Measurements from ENCODE around the gene ST8SIA2. TPM values are rescaled to one million over a fixed set of nuclear protein-coding genes. Genes with fewer than 3 reads are reported as not detected.
A peak's percentile ranks its signal among the peaks of the same experiment; 100 is the strongest.
"Not testable (repeated sequence)": the region's sequence is repeated elsewhere in the genome, so short reads cannot be mapped to it uniquely, and the experiment has no call there.

ST8SIA2 gene
- total RNA-seq, 1 experiment from 2014 or later, result 2.9 TPM

DNA sequence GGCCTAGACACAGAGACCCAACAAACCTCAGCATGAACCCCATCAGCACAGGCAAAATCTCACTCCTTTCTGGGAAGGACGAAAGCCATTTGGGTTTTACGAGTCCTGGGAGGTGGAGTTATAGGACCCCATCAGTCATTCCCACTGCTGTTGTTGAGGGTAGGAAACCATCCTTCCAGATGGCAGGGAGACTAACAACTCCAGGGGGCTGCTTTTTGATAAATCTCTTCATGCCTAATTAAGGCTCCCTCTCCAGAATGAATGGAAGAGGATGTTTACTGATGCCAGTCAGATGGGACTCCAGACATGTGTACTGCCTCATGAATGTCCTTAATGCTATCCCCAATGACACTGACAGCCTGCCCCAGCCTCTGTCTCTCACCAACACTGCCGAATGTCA is 75.3 kb downstream of the ST8SIA2 start:
- no peak overlapping the region for H3K4me3 Mint-ChIP-seq
- H3K36me3 Mint-ChIP-seq, result no peaks in the 10 kb centered on the region
- CTCF ChIA-PET, result no interaction called here
- H3K4me1 Mint-ChIP-seq, result peaks cover 7% of the 10 kb centered on the region
- POLR2A ChIA-PET, result no interaction called here
- no peak for DNase-seq (ENCODE audit: low spot score)
- H3K27ac Mint-ChIP-seq, result no peak overlapping the region
- H3K9me3 Mint-ChIP-seq, result no peaks in the 10 kb centered on the region
- ATAC-seq, result no peak
- H3K27me3 Mint-ChIP-seq (ENCODE audit: low read depth), result no peaks in the 10 kb centered on the region; the same call in 1 of the 2 replicates
- TF ChIP-seq, protein P1, sequence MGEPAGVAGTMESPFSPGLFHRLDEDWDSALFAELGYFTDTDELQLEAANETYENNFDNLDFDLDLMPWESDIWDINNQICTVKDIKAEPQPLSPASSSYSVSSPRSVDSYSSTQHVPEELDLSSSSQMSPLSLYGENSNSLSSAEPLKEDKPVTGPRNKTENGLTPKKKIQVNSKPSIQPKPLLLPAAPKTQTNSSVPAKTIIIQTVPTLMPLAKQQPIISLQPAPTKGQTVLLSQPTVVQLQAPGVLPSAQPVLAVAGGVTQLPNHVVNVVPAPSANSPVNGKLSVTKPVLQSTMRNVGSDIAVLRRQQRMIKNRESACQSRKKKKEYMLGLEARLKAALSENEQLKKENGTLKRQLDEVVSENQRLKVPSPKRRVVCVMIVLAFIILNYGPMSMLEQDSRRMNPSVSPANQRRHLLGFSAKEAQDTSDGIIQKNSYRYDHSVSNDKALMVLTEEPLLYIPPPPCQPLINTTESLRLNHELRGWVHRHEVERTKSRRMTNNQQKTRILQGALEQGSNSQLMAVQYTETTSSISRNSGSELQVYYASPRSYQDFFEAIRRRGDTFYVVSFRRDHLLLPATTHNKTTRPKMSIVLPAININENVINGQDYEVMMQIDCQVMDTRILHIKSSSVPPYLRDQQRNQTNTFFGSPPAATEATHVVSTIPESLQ (CRISPR knock-in tag; IDR thresholded peaks at IDR 0.05), result no peak
- TF ChIP-seq, protein P2, sequence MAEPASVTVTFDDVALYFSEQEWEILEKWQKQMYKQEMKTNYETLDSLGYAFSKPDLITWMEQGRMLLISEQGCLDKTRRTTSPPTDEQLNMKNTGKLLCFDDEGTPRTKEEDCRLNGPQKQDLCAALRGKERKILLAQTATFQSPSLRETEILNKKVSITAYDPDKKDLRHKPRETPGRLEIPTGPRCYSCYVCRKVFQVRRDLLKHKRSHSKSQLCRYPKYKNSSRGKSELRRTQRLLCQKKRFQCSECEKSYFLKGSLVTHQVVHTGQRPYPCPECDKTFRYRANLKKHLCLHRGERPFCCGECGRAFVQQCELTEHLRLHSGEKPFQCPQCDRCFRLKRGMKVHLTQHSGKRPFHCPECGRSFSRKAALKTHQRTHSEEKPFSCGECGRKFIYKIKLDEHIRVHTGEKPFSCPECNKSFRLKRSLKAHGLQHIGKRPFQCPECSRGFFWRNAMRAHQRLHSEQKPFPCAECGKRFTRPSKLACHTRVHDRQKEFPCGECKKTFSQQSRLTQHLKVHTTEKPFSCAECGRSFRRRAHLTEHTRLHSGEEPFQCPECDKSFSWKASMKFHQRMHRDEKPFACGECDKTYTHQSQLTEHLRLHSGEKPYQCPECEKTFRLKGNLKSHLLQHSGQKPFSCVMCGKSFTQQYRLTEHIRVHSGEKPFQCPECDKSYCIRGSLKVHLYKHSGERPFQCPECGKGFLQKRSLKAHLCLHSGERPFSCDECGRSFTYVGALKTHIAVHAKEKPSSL (CRISPR knock-in tag; conservative IDR thresholded peaks at IDR 0.05), result no peak

DNA sequence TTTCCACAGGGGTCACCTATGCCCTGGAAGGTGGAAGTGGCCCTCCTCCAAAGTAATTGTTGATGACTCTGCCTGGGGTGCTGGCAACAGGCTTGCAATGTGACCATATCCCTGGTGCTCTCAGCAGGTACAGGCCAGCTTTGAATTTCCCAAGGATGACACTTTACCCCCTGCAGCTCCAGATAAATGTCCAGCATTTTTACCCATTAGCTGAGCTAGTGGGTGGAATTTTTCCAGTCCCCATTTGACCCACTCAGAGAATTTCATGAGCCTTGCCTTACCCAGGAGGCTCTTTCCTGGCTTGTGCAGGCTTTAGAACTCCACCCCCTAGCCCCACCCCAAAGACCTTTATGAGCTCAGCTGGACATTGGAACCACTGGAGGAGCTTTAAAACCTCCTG is 77.6 kb downstream of the ST8SIA2 start:
- H3K36me3 Mint-ChIP-seq, result no peaks in the 10 kb centered on the region
- TF ChIP-seq FOXJ3 (CRISPR knock-in tag; IDR thresholded peaks at IDR 0.05; ENCODE audit: borderline replicate concordance), result no peak
- TF ChIP-seq SP1 (CRISPR knock-in tag; conservative IDR thresholded peaks at IDR 0.05), result no peak
- TF ChIP-seq NFATC4 (CRISPR knock-in tag; IDR thresholded peaks at IDR 0.05), result no peak
- TF ChIP-seq HMGA2 (CRISPR knock-in tag; IDR thresholded peaks at IDR 0.05), result no peak
- ChIA-PET CTCF (no interaction called here), POLR2A (no interaction called here)
- no peaks in the 10 kb centered on the region; the same call in 1 of the 2 replicates for H3K27me3 Mint-ChIP-seq (ENCODE audit: low read depth)
- no peak overlapping the region for H3K4me3 Mint-ChIP-seq
- DNase-seq (ENCODE audit: low spot score), result no peak
- H3K27ac Mint-ChIP-seq, result no peak overlapping the region
- H3K9me3 Mint-ChIP-seq, result no peaks in the 10 kb centered on the region
- no peak for ATAC-seq
- H3K4me1 Mint-ChIP-seq, result peaks cover 7% of the 10 kb centered on the region

DNA sequence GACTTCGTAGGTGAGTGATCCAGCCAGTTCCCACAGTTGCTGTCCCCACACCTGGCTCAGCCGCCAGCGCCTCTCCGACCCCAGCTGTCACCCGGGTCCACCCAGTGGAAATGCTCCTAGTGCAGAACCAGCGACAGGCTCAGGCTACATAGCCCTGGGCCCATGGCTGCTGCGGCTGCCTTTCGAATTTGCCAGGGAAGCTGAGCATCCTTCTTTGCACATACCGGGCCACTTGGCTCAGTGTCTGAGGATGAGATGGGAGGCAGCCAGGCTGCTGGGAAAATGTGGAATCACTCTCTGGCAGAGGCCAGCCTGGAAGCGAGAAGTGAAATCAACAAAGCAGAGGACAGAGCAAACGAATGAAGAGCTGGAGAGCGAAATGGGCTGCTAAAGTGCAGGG is 80.1 kb downstream of the ST8SIA2 start:
- no peak for ATAC-seq
- TF ChIP-seq, protein P3, sequence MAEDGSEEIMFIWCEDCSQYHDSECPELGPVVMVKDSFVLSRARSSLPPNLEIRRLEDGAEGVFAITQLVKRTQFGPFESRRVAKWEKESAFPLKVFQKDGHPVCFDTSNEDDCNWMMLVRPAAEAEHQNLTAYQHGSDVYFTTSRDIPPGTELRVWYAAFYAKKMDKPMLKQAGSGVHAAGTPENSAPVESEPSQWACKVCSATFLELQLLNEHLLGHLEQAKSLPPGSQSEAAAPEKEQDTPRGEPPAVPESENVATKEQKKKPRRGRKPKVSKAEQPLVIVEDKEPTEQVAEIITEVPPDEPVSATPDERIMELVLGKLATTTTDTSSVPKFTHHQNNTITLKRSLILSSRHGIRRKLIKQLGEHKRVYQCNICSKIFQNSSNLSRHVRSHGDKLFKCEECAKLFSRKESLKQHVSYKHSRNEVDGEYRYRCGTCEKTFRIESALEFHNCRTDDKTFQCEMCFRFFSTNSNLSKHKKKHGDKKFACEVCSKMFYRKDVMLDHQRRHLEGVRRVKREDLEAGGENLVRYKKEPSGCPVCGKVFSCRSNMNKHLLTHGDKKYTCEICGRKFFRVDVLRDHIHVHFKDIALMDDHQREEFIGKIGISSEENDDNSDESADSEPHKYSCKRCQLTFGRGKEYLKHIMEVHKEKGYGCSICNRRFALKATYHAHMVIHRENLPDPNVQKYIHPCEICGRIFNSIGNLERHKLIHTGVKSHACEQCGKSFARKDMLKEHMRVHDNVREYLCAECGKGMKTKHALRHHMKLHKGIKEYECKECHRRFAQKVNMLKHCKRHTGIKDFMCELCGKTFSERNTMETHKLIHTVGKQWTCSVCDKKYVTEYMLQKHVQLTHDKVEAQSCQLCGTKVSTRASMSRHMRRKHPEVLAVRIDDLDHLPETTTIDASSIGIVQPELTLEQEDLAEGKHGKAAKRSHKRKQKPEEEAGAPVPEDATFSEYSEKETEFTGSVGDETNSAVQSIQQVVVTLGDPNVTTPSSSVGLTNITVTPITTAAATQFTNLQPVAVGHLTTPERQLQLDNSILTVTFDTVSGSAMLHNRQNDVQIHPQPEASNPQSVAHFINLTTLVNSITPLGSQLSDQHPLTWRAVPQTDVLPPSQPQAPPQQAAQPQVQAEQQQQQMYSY (CRISPR knock-in tag; IDR thresholded peaks at IDR 0.05), result peak; percentile 56; the same call in 1 of the 2 replicates
- no peak for TF ChIP-seq ELF4 (CRISPR knock-in tag; IDR thresholded peaks at IDR 0.05; ENCODE audit: low read depth)
- Mint-ChIP-seq H3K27me3 (ENCODE audit: low read depth) (no peaks in the 10 kb centered on the region; the same call in 1 of the 2 replicates), H3K4me1 (peaks cover 15% of the 10 kb centered on the region), H3K27ac (no peak overlapping the region), H3K36me3 (no peaks in the 10 kb centered on the region), H3K4me3 (no peak overlapping the region), H3K9me3 (peaks cover 8% of the 10 kb centered on the region; the same call in 1 of the 2 replicates)
- POLR2A ChIA-PET, result no interaction called here
- CTCF ChIA-PET, result interaction anchor here (1.4 kb wide), 1 partner anchor 82 kb away, joined by 4 read pairs; no protein-coding TSS in a partner anchor
- no peak for DNase-seq (ENCODE audit: low spot score)

DNA sequence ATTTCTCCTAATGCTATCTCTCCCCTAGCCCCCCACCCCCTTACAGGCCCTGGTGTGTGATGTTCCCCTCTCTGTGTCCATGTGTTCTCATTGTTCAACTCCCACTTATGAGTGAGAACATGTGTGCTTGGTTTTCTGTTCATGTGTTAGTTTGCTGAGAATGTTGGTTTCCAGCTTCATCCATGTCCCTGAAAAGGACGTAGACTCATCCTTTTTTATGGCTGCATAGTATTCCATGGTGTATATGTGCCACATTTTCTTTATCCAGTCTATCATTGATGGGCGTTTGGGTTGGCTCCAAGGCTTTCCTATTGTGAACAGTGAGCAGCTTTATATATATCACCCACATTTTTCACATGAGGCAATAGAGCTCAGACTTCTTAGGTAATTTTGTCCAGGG is 86.0 kb downstream of the ST8SIA2 start:
- CTCF ChIA-PET; H3K27me3 Mint-ChIP-seq (ENCODE audit: low read depth); H3K36me3 Mint-ChIP-seq; H3K4me3 Mint-ChIP-seq; POLR2A ChIA-PET; H3K27ac Mint-ChIP-seq; ATAC-seq; DNase-seq (ENCODE audit: low spot score): not testable (repeated sequence)
- Mint-ChIP-seq H3K9me3 (peaks cover 16% of the 10 kb centered on the region), H3K4me1 (peaks cover 16% of the 10 kb centered on the region)

DNA sequence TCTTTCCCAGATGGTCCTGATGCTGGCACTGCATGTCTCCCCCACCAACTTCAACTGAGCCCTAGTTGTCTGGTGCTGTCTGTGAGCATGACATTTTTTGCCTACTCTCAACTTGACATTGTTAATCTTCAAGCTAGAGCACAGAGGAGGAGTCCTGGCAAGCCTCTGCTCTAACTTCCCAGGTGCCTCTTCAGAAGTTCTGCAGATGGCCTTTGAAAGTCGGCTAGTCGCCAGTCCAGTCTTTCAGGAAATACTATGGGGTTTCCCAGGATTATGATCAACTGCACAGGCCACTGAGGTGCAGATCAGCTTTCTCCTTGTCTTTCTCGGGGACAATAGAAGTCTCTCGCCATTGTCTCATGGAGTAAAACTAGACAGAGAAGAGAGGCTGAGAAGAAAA is 86.7 kb downstream of the ST8SIA2 start:
- DNase-seq (ENCODE audit: low spot score), result no peak

More for the DNA sequence above, 86.7 kb downstream of the ST8SIA2 start:
- H3K27me3 Mint-ChIP-seq (ENCODE audit: low read depth), result no peaks in the 10 kb centered on the region; the same call in 1 of the 2 replicates
- POLR2A ChIA-PET, result no interaction called here
- no peaks in the 10 kb centered on the region for H3K36me3 Mint-ChIP-seq
- H3K4me1 Mint-ChIP-seq, result peaks cover 16% of the 10 kb centered on the region
- CTCF ChIA-PET, result no interaction called here
- no peak overlapping the region for H3K4me3 Mint-ChIP-seq
- peaks cover 16% of the 10 kb centered on the region for H3K9me3 Mint-ChIP-seq
- no peak for TF ChIP-seq ZNF263 (CRISPR knock-in tag; IDR thresholded peaks at IDR 0.05; ENCODE audit: low read depth)
- TF ChIP-seq CREM (CRISPR knock-in tag; IDR thresholded peaks at IDR 0.05), result no peak
- TF ChIP-seq, protein P4, sequence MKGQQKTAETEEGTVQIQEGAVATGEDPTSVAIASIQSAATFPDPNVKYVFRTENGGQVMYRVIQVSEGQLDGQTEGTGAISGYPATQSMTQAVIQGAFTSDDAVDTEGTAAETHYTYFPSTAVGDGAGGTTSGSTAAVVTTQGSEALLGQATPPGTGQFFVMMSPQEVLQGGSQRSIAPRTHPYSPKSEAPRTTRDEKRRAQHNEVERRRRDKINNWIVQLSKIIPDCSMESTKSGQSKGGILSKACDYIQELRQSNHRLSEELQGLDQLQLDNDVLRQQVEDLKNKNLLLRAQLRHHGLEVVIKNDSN (CRISPR knock-in tag; IDR thresholded peaks at IDR 0.05), result no peak
- TF ChIP-seq NR2C2 (CRISPR knock-in tag; IDR thresholded peaks at IDR 0.05), result no peak
- ATAC-seq, result no peak
- H3K27ac Mint-ChIP-seq, result no peak overlapping the region

All from WTC11 (cell line).